Trophoblast cell (in vitro differentiated cells and primary cell): ENCODE measurements around the gene ACSBG1.
A peak's percentile ranks its signal among the peaks of the same experiment; 100 is the strongest.

ENCODE experiments used
- DNase-seq, 2 donors: peaks; one replicate each; pipeline ENCODE4 v3.0.0-alpha.2; 2016
- H2AFZ ChIP-seq: 2 replicates; pipeline ENCODE4 v1.6.1; 2013; ENCODE audit warnings: low read length, moderate library complexity, mild to moderate bottlenecking; ENCODE audit not compliant: insufficient read depth, poor library complexity
- H2AK5ac ChIP-seq: 2 replicates; pipeline ENCODE4 v1.6.1; 2013; ENCODE audit warnings: mild to moderate bottlenecking, low read length
- H2BK120ac ChIP-seq: 2 replicates; pipeline ENCODE4 v1.6.1; 2013; ENCODE audit warnings: low read length, mild to moderate bottlenecking, moderate library complexity; ENCODE audit not compliant: insufficient read depth, poor library complexity
- H2BK12ac ChIP-seq: 2 replicates; pipeline ENCODE4 v1.6.1; 2013; ENCODE audit warnings: mild to moderate bottlenecking, low read length, moderate library complexity
- H2BK5ac ChIP-seq: 2 replicates; pipeline ENCODE4 v1.6.1; 2013; ENCODE audit warnings: low read length, low read depth, moderate library complexity, mild to moderate bottlenecking; ENCODE audit not compliant: poor library complexity
- H3K14ac ChIP-seq: 2 replicates; pipeline ENCODE4 v1.6.1; 2013; ENCODE audit warnings: mild to moderate bottlenecking, low read length
- H3K18ac ChIP-seq: 2 replicates; pipeline ENCODE4 v1.6.1; 2013; ENCODE audit warnings: mild to moderate bottlenecking, low read length
- H3K23ac ChIP-seq: 2 replicates; pipeline ENCODE4 v1.6.1; 2013; ENCODE audit warnings: low read length
- H3K27ac ChIP-seq: 2 replicates; pipeline ENCODE4 v1.5.1; 2013; ENCODE audit warnings: low read depth, mild to moderate bottlenecking, inconsistent platforms, low read length, moderate library complexity
- H3K27me3 ChIP-seq: 2 replicates; pipeline ENCODE4 v1.6.1; 2013; ENCODE audit warnings: inconsistent platforms, mild to moderate bottlenecking, low read length, moderate library complexity; ENCODE audit not compliant: insufficient read depth
- H3K36me3 ChIP-seq, 2 experiments: 1 replicate in 1 of 2; 2 replicates in 1 of 2; pipeline ENCODE4 v1.6.1; 2013; ENCODE audit warnings: low read length in 2 of 2, mild to moderate bottlenecking in 2 of 2, moderate library complexity in 1 of 2; ENCODE audit not compliant: insufficient read depth in 2 of 2, control insufficient read depth in 1 of 2
- H3K4ac ChIP-seq: 2 replicates; pipeline ENCODE4 v1.6.1; 2013; ENCODE audit warnings: low read depth, mild to moderate bottlenecking, low read length, moderate library complexity
- H3K4me1 ChIP-seq, 2 experiments: 1 replicate in 1 of 2; 2 replicates in 1 of 2; pipeline ENCODE4 v1.6.1; 2013; ENCODE audit warnings: low read length in 2 of 2, mild to moderate bottlenecking in 2 of 2, moderate library complexity in 1 of 2; ENCODE audit not compliant: insufficient read depth in 2 of 2, control insufficient read depth in 1 of 2
- H3K4me2 ChIP-seq: 2 replicates; pipeline ENCODE4 v1.6.1; 2013; ENCODE audit warnings: inconsistent platforms, mild to moderate bottlenecking, low read length, moderate library complexity
- H3K4me3 ChIP-seq: 2 replicates; pipeline ENCODE4 v1.5.1; 2013; ENCODE audit warnings: mild to moderate bottlenecking, low read depth, low read length, inconsistent platforms
- H3K79me1 ChIP-seq: one replicate; pipeline ENCODE4 v1.6.1; 2013; ENCODE audit warnings: low read length
- H3K79me2 ChIP-seq: 2 replicates; pipeline ENCODE4 v1.6.1; 2013; ENCODE audit warnings: low read length, mild to moderate bottlenecking; ENCODE audit not compliant: control insufficient read depth, insufficient read depth, poor library complexity
- H3K9ac ChIP-seq: 2 replicates; pipeline ENCODE4 v1.6.1; 2013; ENCODE audit warnings: mild to moderate bottlenecking, low read length
- H3K9me3 ChIP-seq: 2 replicates; pipeline ENCODE4 v1.6.1; 2013; ENCODE audit warnings: low read depth, mild to moderate bottlenecking, control low read depth, inconsistent platforms, low read length; ENCODE audit not compliant: insufficient read depth
- H4K12ac ChIP-seq: 2 replicates; pipeline ENCODE4 v1.6.1; 2013; ENCODE audit warnings: low read depth, mild to moderate bottlenecking, low read length, moderate library complexity
- H4K8ac ChIP-seq: 2 replicates; pipeline ENCODE4 v1.6.1; 2013; ENCODE audit warnings: low read depth, mild to moderate bottlenecking, low read length, moderate library complexity
- H4K91ac ChIP-seq: one replicate; pipeline ENCODE4 v1.6.1; 2013; ENCODE audit warnings: low read depth, mild to moderate bottlenecking, low read length, moderate library complexity
- WGBS: extraction: QIAGEN DNeasy Blood & Tissue Kit; methylation state at CpG from one replicate; pipeline ENCODE4 v1.1.7; 2013; ENCODE audit warnings: missing lambda C conversion rate; ENCODE audit not compliant: insufficient read length, insufficient coverage; ENCODE audit errors: extremely low coverage; 5-methylcytosine and 5-hydroxymethylcytosine counted together

The ACSBG1 gene

GRCh38 chr15:78208341-78208844, 26.0 kb downstream of the ACSBG1 start:
- H3K18ac ChIP-seq: no peak overlapping the region
- H4K8ac ChIP-seq: no peak overlapping the region
- no peak overlapping the region for H3K9ac ChIP-seq
- H3K79me1 ChIP-seq: no peaks in the 10 kb centered on the region
- H3K14ac ChIP-seq: no peak overlapping the region
- no peak overlapping the region for H3K27ac ChIP-seq
- no peak overlapping the region for H2BK5ac ChIP-seq
- H3K27me3 ChIP-seq: no peaks in the 10 kb centered on the region
- no peak overlapping the region for H2BK12ac ChIP-seq
- no peak overlapping the region for H4K12ac ChIP-seq
- no peak overlapping the region for H2AK5ac ChIP-seq
- H3K36me3 ChIP-seq: no peaks in the 10 kb centered on the region
- no peak overlapping the region for H3K4me3 ChIP-seq
- no peak overlapping the region for H2AFZ ChIP-seq
- peaks cover 20 to 25% of the 10 kb centered on the region in 2 experiments for H3K4me1 ChIP-seq
- no peak for DNase-seq
- WGBS: no CpG with 5 or more reads among the region's 8 CpGs
- no peak overlapping the region for H3K4me2 ChIP-seq
- no peak overlapping the region for H2BK120ac ChIP-seq
- no peak overlapping the region for H3K23ac ChIP-seq
- no peak overlapping the region for H3K4ac ChIP-seq
- no peaks in the 10 kb centered on the region for H3K9me3 ChIP-seq
- no peaks in the 10 kb centered on the region for H3K79me2 ChIP-seq
- no peak overlapping the region for H4K91ac ChIP-seq

GRCh38 chr15:78207641-78208340, 26.6 kb downstream of the ACSBG1 start:
- Histone ChIP-seq H2BK120ac (no peak overlapping the region), H3K27me3 (no peaks in the 10 kb centered on the region), H3K14ac (no peak overlapping the region), H3K4me3 (no peak overlapping the region), H3K9me3 (no peaks in the 10 kb centered on the region), H3K9ac (no peak overlapping the region), H3K4ac (no peak overlapping the region), H3K18ac (no peak overlapping the region), H2BK5ac (no peak overlapping the region), H4K8ac (no peak overlapping the region), H4K91ac (no peak overlapping the region), H2BK12ac (no peak overlapping the region), H3K4me1 (peaks cover 20 to 25% of the 10 kb centered on the region in 2 experiments), H4K12ac (no peak overlapping the region), H3K36me3 (no peaks in the 10 kb centered on the region), H2AK5ac (no peak overlapping the region), H3K27ac (no peak overlapping the region), H2AFZ (no peak overlapping the region), H3K79me2 (no peaks in the 10 kb centered on the region), H3K23ac (no peak overlapping the region), H3K4me2 (no peak overlapping the region), H3K79me1 (no peaks in the 10 kb centered on the region)
- DNase-seq: no peak
- WGBS: no CpG with 5 or more reads among the region's 8 CpGs

DNA sequence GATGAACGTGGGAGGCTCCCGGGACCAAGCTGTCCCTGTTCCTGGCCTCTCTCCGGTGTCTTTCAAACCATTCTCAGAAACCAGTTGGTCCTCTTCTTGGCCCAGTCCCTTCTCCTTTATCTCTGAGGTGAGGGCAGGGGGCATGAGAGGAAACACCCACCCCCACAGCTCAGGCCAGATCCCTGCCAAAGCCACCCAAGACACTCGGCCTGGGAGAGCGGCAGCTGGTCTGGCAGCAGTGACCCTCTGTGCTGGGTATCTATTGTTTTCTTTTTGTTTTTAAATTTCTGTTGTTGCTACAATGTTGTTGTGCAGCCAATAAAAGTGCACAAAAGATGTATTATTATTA, 27.3 kb downstream of the ACSBG1 start:
- H3K14ac ChIP-seq: no peak overlapping the region
- H3K4ac ChIP-seq: no peak overlapping the region
- H2BK12ac ChIP-seq: no peak overlapping the region
- no peak overlapping the region for H4K8ac ChIP-seq
- H2BK5ac ChIP-seq: no peak overlapping the region
- H3K36me3 ChIP-seq: no peaks in the 10 kb centered on the region
- H3K4me2 ChIP-seq: no peak overlapping the region
- H3K4me3 ChIP-seq: no peak overlapping the region
- H2AK5ac ChIP-seq: no peak overlapping the region
- H3K23ac ChIP-seq: no peak overlapping the region
- no peak overlapping the region for H3K18ac ChIP-seq
- H4K91ac ChIP-seq: no peak overlapping the region
- WGBS: no CpG with 5 or more reads among the region's 5 CpGs
- no peak overlapping the region for H4K12ac ChIP-seq
- H3K9ac ChIP-seq: no peak overlapping the region
- no peak overlapping the region for H2BK120ac ChIP-seq
- no peaks in the 10 kb centered on the region for H3K27me3 ChIP-seq
- no peaks in the 10 kb centered on the region for H3K79me2 ChIP-seq
- no peak overlapping the region for H3K27ac ChIP-seq
- no peaks in the 10 kb centered on the region for H3K9me3 ChIP-seq
- no peak overlapping the region for H2AFZ ChIP-seq
- peaks cover 14 to 22% of the 10 kb centered on the region in 2 experiments for H3K4me1 ChIP-seq
- no peak for DNase-seq
- H3K79me1 ChIP-seq: no peaks in the 10 kb centered on the region

DNA sequence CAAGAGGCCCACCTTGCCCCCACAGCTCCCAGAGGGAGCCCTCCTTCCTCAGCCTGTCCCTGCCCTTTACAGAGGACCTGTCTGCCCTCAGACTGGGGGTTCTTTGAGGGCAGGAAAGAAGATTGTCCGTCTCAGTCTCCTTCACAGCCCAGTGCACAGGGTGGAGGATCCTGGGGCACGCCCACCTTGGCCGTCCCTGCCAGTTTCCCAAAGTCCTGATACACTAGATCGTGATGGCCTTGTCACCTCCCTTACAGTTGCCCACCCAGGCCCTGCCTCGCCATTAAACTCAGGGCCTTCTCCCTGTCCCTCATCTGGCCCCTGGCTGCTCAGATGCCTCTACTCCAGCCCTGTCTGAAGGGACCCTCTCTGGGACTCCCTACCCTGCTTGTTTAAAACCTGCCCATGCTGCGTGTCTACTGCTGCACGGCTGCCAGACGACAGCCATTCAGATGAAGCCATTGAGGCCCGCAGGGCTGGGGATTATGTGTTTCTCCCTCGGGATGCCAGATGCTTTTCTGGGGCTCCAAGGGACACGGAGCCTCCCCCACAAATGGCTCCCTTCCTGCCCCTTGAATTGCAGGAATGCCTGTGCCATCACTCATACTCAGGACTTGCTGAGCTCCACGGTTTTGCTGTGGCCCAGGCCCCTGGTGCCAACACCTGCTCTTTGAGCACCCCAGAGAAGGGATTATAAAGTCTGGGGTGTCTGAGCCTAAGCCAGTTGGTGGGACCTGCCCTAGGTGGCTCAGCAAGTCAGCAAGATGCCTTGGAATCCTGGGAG, 27.8 kb downstream of the ACSBG1 start:
- Histone ChIP-seq H4K91ac (no peak overlapping the region), H3K23ac (no peak overlapping the region), H4K8ac (no peak overlapping the region), H2BK12ac (no peak overlapping the region), H3K4ac (no peak overlapping the region), H3K14ac (peak overlapping the region; percentile 3), H3K4me3 (no peak overlapping the region), H3K9ac (no peak overlapping the region), H2BK5ac (no peak overlapping the region), H3K36me3 (no peaks in the 10 kb centered on the region), H2AFZ (peak overlapping the region; percentile 18), H3K4me1 (peaks cover 14 to 22% of the 10 kb centered on the region in 2 experiments), H2BK120ac (no peak overlapping the region), H2AK5ac (no peak overlapping the region), H3K9me3 (no peaks in the 10 kb centered on the region), H4K12ac (no peak overlapping the region), H3K27me3 (no peaks in the 10 kb centered on the region), H3K18ac (no peak overlapping the region), H3K79me2 (no peaks in the 10 kb centered on the region), H3K4me2 (no peak overlapping the region), H3K27ac (no peak overlapping the region), H3K79me1 (no peaks in the 10 kb centered on the region)
- WGBS: no CpG with 5 or more reads among the region's 12 CpGs
- no peak for DNase-seq
